ENCODE measurements around the gene OR51B4.
"Not testable (repeated sequence)": the region's sequence is repeated elsewhere in the genome, so short reads cannot be mapped to it uniquely, and the experiment has no call there.

OR51B4 gene, protein sequence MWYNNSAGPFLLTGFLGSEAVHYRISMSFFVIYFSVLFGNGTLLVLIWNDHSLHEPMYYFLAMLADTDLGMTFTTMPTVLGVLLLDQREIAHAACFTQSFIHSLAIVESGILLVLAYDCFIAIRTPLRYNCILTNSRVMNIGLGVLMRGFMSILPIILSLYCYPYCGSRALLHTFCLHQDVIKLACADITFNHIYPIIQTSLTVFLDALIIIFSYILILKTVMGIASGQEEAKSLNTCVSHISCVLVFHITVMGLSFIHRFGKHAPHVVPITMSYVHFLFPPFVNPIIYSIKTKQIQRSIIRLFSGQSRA

DNA sequence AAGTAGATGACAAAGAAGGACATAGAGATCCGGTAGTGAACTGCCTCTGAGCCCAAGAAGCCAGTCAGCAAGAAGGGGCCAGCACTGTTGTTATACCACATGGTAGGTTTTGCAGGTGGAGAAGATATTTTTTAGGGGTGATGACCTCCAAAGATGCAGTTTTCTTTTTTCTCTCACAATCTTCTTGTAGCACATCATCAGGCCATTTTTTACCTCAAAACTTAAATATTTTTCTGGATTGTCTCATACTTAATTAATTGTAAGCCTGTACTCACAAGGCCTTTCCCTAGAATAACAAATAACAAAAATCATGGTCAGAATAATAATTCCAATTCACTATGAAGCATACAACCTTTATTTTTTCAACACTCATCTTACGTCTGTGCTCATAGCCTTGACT is at the start of gene OR51B4:
Gene OR51B4 (minus strand): TSS at position 101 of the 400 bp plus-strand sequence. CDS start 0 bp downstream, at position 101.
- no peak for DNase-seq

DNA sequence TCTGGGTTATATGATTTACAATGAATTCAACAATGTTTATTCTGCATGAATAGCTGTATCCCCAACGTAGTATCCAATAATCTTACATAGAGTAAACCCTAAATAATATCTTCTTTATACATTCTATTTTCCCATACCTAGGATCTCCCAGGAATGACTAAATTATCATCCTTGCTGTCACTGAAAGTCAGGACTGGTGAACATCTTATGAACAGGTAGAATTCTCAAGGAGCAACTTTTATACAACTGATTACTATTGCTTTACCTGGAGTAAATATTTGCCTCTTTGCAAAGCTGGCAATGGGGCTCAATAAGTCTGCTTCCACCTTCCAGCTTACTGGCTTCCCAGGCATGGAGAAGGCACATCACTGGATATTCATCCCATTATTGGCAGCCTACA is 49.5 kb upstream of the OR51B4 start, which contains the start of gene OR51B6:
Gene OR51B6 (plus strand): TSS at position 301 of the 400 bp plus-strand sequence. CDS start 0 bp downstream, at position 301.
- no peak for DNase-seq

DNA sequence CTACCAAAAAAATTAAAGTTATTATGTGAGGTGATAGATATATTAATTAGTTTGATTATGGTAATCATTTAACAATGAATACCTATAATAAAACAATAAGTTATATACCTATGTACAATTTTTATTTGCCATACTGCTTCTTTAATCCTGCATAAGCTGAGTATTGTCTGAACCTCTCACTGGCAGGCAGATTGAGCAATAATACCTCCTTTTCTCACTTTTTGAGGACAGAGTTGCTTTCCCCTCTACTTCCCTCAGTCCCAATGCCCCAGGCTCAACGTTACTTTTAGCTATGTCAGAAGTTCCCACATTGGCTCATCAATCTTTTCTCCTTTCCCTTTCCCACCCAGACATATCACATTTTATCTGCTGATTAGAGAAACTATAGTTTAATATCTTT is 47.8 kb upstream of the OR51B4 start:
- no peak for DNase-seq

DNA sequence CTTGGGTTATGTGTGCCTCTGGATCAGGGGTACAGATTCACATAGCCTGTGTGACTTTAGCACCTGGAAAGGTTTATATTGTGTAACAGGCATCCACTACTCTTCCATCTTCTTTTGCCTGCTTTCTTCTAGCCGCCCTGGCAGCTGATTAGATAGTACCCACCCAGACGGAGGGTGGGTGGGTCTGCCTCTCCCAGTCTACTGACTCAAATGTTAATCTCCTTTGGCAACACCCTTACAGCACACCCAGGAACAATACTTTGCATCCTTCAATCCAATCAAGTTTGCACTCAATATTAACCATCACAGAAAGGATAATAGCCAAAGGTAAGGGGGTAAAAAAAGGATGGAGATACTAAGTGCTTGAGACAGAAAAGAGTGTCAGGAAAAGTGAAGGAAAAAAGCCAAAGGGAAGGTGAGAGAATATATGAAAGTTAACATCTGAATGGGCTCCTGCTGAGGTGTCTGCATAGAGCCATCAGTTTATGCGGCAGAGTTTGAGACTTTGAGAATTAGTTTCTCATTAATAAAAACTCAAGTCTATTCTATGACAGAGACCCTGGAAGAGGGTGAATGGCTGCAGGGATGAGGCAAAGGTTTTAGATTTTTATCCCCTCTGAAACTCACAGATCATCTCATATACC is 46.9 kb upstream of the OR51B4 start:
- no peak for DNase-seq

- no peak for DNase-seq
These were observed 44.1 kb upstream of the OR51B4 start for GRCh38 chr11:5345831-5346230.

GRCh38 chr11:5343474-5344335 is 42.0 kb upstream of the OR51B4 start, which contains the start of gene OR51B5:
TSS of gene OR51B5 (minus strand) at chr11:5343524. CDS start at chr11:5343524, 0 bp downstream.
- DNase-seq: no peak

GRCh38 chr11:5339771-5340322 is 38.1 kb upstream of the OR51B4 start:
- DNase-seq: no peak

DNA sequence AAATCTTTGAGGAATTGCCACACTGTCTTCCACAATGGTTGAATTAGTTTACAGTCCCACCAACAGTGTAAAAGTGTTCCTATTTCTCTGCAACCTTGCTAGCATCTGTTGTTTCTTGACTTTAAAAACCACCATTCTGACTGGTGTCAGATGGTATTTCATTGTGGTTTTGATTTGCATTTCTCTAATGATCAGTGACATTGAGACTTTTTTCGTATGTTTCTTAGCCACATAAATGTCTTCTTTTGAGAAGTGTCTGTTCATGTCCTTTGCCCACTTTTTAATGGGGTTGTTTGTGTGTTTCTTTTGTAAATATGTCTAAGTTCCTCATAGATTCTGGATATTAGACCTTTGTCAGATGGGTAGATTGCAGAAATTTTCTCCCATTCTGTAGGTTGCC is 35.5 kb upstream of the OR51B4 start:
- DNase-seq: not testable (repeated sequence)

GRCh38 chr11:5336331-5336730 is 34.6 kb upstream of the OR51B4 start:
- no peak for DNase-seq

DNA sequence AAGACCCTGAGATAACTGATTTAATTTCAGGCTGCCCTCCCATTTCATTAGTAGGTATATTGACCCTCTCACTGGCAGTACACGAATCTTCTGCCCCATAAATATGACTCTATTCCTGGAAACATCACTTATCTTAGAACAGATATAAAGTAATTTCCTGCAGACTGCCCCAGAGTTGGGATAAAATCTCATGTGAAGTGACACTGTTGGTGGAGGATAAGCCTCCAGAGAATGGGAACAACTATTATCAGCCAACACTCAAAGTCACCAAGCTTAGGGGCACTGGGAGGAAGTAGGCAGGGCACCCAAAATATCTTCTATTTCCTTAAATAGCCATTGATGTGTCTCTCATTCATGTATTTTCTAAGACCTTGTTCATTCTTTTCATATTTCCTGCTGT is 33.4 kb upstream of the OR51B4 start:
- no peak for DNase-seq

- DNase-seq: no peak
These were observed 22.5 kb upstream of the OR51B4 start, which contains the start of gene OR51B2 for GRCh38 chr11:5324197-5324596. TSS of gene OR51B2 (minus strand) at chr11:5324297. CDS start at chr11:5324297, 0 bp downstream.

DNA sequence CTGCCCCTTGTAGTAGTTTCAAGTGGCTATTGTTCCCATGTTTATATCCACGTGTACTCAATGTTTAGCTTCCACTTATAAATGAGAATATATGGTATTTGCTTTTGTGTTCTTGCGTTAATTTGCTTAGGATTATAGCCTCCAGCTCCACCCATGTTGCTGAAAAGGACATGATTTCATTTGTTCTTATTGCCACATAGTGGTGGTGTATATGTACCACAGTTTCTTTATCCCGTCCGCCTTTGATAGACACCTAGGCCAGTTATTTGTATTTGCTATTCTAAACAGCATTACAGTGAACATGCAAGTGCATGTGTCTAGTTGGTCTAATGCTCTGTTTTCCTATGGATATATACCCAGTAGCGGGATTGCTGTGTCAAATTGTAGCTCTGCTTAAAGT is 15.5 kb upstream of the OR51B4 start:
- no peak for DNase-seq

GRCh38 chr11:5313326-5314023 is 11.7 kb upstream of the OR51B4 start:
- DNase-seq: not testable (repeated sequence)

DNA sequence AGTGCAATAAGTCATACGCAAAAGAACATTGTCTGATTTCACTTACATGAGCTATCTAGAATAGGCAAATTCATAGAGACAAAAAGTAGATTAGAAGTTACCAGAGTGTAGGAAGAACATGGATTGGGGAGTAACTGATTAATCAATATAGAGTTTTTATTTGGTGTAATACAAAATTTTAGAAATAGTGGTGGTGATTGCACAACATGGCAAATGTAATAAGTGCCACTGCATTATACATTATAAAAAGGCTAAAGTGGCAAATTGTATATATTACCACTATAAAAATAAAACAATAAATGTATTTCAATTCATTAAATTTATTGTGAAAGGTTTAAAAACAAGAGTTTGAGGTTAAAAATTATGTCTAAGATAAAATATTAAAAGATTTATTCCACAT is 8.7 kb upstream of the OR51B4 start:
- no peak for DNase-seq

- DNase-seq: no peak
These were observed 5.7 kb upstream of the OR51B4 start for GRCh38 chr11:5307256-5308019.

DNA sequence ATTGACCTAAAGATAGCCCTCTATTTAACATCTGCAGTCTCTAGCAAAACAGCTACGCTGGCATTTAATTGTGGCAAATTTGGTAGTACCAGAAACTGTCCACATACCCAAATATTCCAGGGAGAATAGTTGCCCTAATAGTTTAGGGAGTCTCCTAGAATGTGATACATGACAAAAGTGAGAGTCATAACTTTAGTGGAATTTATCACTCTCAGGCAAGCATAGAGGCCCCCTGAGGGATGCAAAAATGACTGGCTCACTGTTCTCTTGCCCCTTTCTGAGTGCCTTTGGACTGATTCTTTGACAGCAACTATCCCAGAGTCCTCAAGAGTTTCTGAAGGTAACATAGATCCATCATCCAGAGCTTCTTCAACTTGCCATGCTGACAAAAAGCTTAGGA is 2.3 kb upstream of the OR51B4 start:
- DNase-seq: no peak

DNA sequence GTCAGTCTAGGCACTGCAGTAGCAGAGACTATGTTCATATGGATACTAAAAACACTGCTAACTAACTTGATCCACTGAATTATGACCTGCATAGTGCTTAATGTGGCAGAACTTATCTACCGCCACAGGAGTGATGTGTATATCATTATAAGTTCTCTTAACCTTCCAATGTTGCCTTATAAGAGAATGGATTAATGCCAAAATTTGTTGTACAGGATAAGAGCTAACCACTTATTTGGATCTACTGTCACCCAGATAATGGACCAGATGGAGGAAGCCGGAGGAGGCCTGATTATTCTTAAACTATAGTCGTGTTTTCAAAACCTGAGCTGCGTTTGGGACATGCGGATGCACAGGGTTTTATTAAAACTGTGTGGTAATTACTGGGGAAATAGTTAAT is 1.9 kb upstream of the OR51B4 start:
- no peak for DNase-seq

GRCh38 chr11:5300251-5300650 is 1.5 kb downstream of the OR51B4 start:
- DNase-seq: no peak

DNA sequence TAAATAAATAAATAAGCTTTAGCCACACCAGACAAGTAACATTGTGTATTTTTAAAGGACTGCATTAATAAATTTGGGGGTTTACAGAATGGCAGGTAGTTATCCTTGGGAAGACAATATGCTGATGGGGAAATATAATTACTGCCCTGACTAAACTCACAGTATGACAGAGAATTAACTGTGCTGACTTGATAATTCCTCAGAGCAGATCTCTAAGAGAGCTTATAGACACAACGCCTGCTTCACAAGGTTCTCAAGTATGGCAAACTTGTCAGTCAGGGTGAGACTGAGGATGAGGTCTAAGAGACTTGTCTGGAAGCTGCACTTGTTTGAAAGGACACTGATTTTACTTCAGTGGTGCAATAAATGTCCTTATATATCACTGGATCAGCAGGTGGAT is 3.3 kb downstream of the OR51B4 start:
- DNase-seq: no peak

DNA sequence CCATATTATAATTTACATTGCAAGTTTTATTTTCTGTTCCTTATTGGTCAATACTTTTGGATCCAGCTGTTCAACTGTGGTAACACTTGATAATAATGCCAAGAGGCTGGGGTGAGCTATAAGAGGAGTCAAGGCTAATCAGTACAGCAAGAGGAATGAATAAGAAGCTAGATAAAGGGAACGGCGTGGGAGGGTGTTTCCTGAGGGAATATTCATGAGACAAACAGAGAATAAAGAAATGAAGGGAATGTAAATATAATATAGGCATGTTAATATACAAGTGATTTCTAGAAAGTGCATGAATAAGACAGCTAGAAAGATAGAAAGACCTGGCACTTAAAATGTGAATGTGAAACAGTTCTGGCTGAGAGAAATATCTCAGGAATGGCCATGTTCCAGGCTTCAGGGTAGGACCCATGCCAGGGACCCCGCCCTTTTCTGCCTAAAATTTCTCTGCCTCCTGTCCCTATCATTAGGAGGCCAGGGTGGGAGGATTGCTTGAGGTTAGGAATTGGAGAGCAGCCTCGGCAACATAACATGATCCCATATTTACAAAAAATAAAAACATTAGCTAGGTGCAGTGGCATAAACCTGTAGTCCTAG is 3.9 kb downstream of the OR51B4 start:
- DNase-seq: no peak

Measured in CD4-positive, alpha-beta T cell treated with Interferon alpha-2 for 1 hour (primary cell).